SU-DHL-6 (cell line): Measurements from ENCODE around the gene RANBP9.

Source experiments
- H2AFZ ChIP-seq: fragments of 200-600 bp; sonication (generic); 2 replicates; pipeline ENCODE4 v1.6.1; 2014; ENCODE audit warnings: low read depth, mild to moderate bottlenecking, moderate library complexity, mixed read lengths, antibody characterized with exemption, low read length; ENCODE audit not compliant: severe bottlenecking
- H3F3A ChIP-seq: fragments of 200-600 bp; shearing (Covaris generic); 2 replicates; pipeline ENCODE4 v1.6.0; 2016; ENCODE audit warnings: antibody characterized with exemption, mild to moderate bottlenecking; ENCODE audit not compliant: insufficient read depth
- H3K27ac ChIP-seq: fragments of 200-600 bp; sonication (generic); 2 replicates; pipeline ENCODE4 v1.5.1; 2016; ENCODE audit warnings: low read depth, mild to moderate bottlenecking, low read length, moderate library complexity, mixed read lengths
- H3K27me3 ChIP-seq: fragments of 200-600 bp; sonication (generic), shearing (Covaris generic); 2 replicates; pipeline ENCODE4 v1.6.0; 2014; ENCODE audit warnings: mild to moderate bottlenecking, low read length
- H3K36me3 ChIP-seq: fragments of 200-600 bp; sonication (generic); 2 replicates; pipeline ENCODE4 v1.6.1; 2014; ENCODE audit warnings: mild to moderate bottlenecking, low read length, mixed read lengths
- H3K4me2 ChIP-seq: fragments of 300-600, 200-600 bp; shearing (Covaris generic), sonication (generic); 2 replicates; pipeline ENCODE4 v1.6.0; 2014; ENCODE audit warnings: low read length, low read depth, mild to moderate bottlenecking; ENCODE audit not compliant: poor library complexity, severe bottlenecking
- H3K4me3 ChIP-seq: fragments of 200-600 bp; sonication (generic); 2 replicates; pipeline ENCODE4 v1.5.1; 2014; ENCODE audit warnings: antibody characterized with exemption, low read length, mild to moderate bottlenecking, mixed read lengths; ENCODE audit not compliant: insufficient read depth, poor library complexity, severe bottlenecking
- H3K79me2 ChIP-seq: fragments of 200-600 bp; sonication (generic); 2 replicates; pipeline ENCODE4 v1.6.1; 2014; ENCODE audit warnings: mild to moderate bottlenecking, low read length, moderate library complexity; ENCODE audit not compliant: insufficient read depth
- H3K9ac ChIP-seq: fragments of 200-600 bp; sonication (generic); 2 replicates; pipeline ENCODE4 v1.7.0; 2014; ENCODE audit warnings: mild to moderate bottlenecking, low read length
- H3K9me2 ChIP-seq: fragments of 200-600 bp; sonication (generic); replicated peaks from 2 replicates; pipeline ENCODE4 v1.6.1; 2014; ENCODE audit warnings: low read length; ENCODE audit not compliant: insufficient read depth
- H3K9me3 ChIP-seq: fragments of 200-600 bp; sonication (generic); 2 replicates; pipeline ENCODE4 v1.6.1; 2014; ENCODE audit warnings: low read length, mixed read lengths; ENCODE audit not compliant: insufficient read depth
- H4K20me1 ChIP-seq: fragments of 200-600 bp; sonication (generic); 2 replicates; pipeline ENCODE4 v1.6.1; 2014; ENCODE audit warnings: low read depth, mild to moderate bottlenecking, antibody characterized with exemption, low read length, moderate library complexity, mixed read lengths
- CTCF ChIP-seq: fragments of 200-600 bp; sonication (generic); IDR thresholded peaks from one replicate; pipeline ENCODE4 v1.5.1; 2017; ENCODE audit warnings: antibody characterized with exemption, mild to moderate bottlenecking, low read length, moderate library complexity; ENCODE audit not compliant: insufficient read depth, poor library complexity, severe bottlenecking
- EZH2phosphoT487 ChIP-seq: fragments of 200-600 bp; sonication (generic), shearing (Covaris generic); conservative IDR thresholded peaks from 2 replicates; pipeline ENCODE4 v1.6.1; 2018; ENCODE audit warnings: mild to moderate bottlenecking, antibody characterized with exemption, low read length, moderate library complexity, mixed read lengths

The RANBP9 gene

GRCh38 chr6:13663986-13664385 is 47.6 kb downstream of the RANBP9 start:
- Histone ChIP-seq H3K79me2 (peaks cover 100% of the 10 kb centered on the region), H3K4me2 (no peak overlapping the region), H3K9ac (no peak overlapping the region), H2AFZ (no peak overlapping the region), H3K4me3 (no peak overlapping the region), H3K9me2 (no peaks in the 10 kb centered on the region), H4K20me1 (peaks cover 92% of the 10 kb centered on the region), H3K27me3 (no peaks in the 10 kb centered on the region), H3K9me3 (no peaks in the 10 kb centered on the region), H3K27ac (no peak overlapping the region), H3K36me3 (peaks cover 2% of the 10 kb centered on the region; the same call in 1 of the 2 replicates), H3F3A (no peaks in the 10 kb centered on the region; the same call in 1 of the 2 replicates)
- TF ChIP-seq EZH2phosphoT487 (no peak), CTCF (no peak)

GRCh38 chr6:13662651-13663334 is 48.8 kb downstream of the RANBP9 start:
- Histone ChIP-seq H3K9me2 (no peaks in the 10 kb centered on the region), H3K4me3 (no peak overlapping the region), H3K4me2 (no peak overlapping the region), H3K36me3 (no peaks in the 10 kb centered on the region; the same call in 1 of the 2 replicates), H3K27ac (no peak overlapping the region), H3K27me3 (no peaks in the 10 kb centered on the region), H3K9ac (no peak overlapping the region), H2AFZ (no peak overlapping the region), H3K9me3 (no peaks in the 10 kb centered on the region), H4K20me1 (peaks cover 80% of the 10 kb centered on the region), H3K79me2 (peaks cover 97% of the 10 kb centered on the region), H3F3A (no peaks in the 10 kb centered on the region; the same call in 1 of the 2 replicates)
- TF ChIP-seq EZH2phosphoT487: no peak
- no peak for TF ChIP-seq CTCF

GRCh38 chr6:13661647-13662046 is 50.0 kb downstream of the RANBP9 start:
- Histone ChIP-seq H3K9ac (no peak overlapping the region), H3K79me2 (peaks cover 96% of the 10 kb centered on the region), H3K27ac (no peak overlapping the region), H2AFZ (no peak overlapping the region), H3F3A (no peaks in the 10 kb centered on the region; the same call in 1 of the 2 replicates), H4K20me1 (peaks cover 69% of the 10 kb centered on the region), H3K9me3 (no peaks in the 10 kb centered on the region), H3K27me3 (no peaks in the 10 kb centered on the region), H3K36me3 (peaks cover 11% of the 10 kb centered on the region; the same call in 1 of the 2 replicates), H3K4me3 (no peak overlapping the region), H3K9me2 (no peaks in the 10 kb centered on the region), H3K4me2 (no peak overlapping the region)
- TF ChIP-seq CTCF (no peak), EZH2phosphoT487 (no peak)
